HG03066 (cell line): ENCODE results near the gene PLB1.

ENCODE experiments used
- ATAC-seq: cut with Tn5 transposase; IDR thresholded peaks from one replicate; pipeline ENCODE4 v1.9.1; 2021; ENCODE audit warnings: low read depth; ENCODE audit not compliant: unreplicated experiment

Gene PLB1

DNA sequence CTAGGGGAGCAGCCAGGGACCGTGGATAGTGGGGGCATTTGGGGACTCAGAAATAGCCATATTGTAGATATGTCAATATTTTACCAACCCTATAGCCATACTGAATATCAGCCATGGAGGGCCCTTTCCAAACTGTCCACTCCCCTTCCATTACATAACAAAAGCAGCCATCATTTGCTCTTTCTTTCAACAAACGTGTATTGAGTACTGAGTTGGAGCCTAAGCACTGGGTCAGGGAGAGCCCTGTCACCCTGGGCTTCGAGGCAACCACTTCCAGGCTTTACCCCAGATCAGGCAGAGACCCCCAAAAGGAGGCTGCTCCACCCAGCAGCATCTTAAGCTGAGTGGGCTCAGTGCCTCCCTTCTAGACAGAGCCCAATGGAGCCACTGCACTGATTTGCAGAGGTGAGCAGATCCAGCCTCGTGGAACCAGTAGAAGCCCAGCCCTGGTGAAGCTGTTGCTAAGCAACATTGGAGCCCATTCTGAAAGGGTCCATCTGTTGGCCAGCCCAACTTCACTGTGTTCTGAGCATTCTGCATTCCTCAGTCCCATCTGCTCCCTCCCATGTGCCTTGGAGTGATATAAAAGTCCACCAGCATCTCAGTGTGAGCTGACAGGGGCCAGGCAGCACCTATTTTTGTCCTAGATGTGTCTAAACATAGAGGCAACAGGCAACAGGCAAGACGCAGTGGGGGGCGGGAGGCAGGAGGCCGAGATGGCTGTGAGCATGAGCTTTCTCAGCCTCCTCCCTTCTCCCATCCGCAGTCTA, 112.1 kb downstream of the PLB1 start:
- ATAC-seq = no peak

DNA sequence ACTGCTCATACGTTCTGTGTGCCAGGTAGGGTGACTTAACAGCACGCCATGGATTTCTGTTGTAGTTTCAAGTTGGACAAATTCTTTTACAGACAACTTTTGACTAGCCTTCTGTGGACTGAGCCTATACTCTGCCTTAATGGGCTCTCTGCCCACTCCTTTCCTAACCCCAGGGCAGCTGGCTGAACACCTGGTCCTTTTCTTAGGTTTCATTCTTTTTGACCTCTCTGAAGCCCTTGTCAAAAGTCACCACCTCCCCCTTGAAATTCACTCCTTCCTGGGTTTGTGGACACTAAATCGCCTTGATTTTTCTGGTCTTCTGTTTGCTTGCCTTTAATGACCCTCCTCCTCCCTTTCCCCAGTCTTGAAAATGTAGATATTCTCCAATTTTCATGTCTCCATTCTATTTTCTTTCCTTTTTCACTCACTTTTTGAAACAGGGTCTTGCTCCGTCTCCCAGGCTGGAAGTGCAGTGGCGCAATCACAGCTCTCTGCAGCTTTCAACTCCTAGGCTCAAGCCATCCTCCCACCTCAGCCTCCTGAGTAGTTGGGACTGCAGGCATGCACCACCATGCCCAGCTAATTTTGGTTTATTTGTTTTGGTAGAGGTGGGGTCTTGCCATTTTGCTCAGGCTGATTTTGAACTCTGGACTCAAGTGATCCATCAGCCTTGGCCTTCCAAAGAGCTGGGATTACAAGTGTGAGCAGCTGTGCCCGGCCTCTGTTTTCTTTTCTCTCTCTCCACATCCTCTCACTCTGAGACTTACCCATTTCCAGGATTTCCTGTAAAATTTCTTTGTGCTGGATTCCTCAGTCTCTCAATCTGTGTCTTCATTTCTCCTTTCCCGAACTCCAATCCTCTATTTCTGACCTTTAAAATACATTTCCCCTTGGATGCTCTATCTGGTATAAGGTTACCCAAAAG, 112.9 kb downstream of the PLB1 start:
- ATAC-seq = no peak

- ATAC-seq = no peak
These were observed 114.8 kb downstream of the PLB1 start for GRCh38 chr2:28610583-28611201.

GRCh38 chr2:28612131-28612812, 116.4 kb downstream of the PLB1 start:
- no peak for ATAC-seq

- ATAC-seq = no peak
These were observed 117.3 kb downstream of the PLB1 start for GRCh38 chr2:28613186-28613585.

GRCh38 chr2:28613633-28614501, 118.0 kb downstream of the PLB1 start:
- ATAC-seq = no peak

DNA sequence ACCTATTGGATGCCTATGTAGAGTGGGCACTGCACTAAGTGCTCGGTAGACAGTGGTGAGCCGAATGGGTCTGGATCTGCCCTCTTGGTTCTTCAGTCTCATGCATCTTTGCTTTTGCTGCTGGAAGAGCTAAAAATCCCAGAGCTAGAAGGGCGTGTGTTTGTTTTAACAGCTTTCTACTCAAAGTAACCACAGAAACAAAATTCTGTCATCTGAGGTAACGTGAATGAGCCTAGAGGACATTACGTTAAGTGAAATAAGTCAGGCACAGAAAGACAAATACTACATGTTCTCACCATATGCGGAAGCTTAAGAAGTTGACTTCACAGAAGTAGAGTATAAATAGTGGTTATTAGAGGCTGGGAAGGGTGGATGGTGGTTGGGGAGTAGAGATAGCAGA, 119.8 kb downstream of the PLB1 start:
- ATAC-seq = no peak

GRCh38 chr2:28616396-28616999, 120.6 kb downstream of the PLB1 start:
- ATAC-seq = no peak

- ATAC-seq = no peak
These were observed 121.8 kb downstream of the PLB1 start for GRCh38 chr2:28617502-28618184.

GRCh38 chr2:28618221-28619141, 122.6 kb downstream of the PLB1 start:
- ATAC-seq = no peak

DNA sequence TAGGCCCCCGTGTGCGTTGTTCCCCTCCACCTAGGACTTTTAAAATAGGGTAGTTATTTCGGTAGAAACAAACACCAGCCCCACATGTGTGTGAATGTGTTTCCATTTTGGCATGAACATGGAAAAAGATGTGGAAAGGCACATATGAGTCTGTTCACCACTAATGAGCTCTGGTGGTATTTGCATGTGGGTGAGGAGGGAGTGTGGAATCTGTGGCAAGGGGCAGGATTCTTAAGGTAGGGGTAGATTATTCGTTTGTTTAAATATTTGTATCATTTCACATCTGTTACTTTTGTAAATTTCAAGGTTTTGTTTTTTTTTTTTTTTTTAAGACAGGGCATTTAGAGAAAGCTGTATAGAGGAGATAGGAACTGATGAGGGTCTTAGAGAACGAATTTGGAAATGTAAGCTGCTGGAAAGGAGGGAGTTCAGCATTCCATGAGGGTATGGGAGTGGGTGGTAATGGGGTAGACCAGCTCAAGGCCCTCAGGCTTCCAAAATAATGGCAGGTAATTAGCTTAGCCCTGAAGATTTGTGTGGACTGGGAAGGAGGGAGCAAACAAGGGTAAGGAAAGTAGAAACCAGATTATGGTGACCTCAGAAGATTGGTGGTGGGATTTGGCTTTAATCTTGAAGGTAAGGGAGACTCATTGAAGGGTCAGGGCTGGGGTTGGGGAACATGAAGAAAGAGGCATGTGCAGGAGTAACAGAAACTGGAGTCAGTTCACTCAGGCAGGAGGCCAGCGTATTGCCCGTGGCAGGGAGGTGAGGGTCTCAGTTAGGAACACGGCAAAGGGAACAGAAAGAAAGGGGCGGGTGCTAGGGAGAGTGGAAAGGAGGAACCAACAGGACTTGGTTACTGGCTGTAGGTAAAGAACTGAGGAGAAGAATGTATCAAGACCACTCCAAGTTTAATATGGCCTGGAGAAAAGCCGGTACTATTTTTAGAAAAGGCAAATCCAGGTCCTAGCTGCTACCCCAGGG, 123.6 kb downstream of the PLB1 start:
- no peak for ATAC-seq

- no peak for ATAC-seq
These were observed 124.5 kb downstream of the PLB1 start for GRCh38 chr2:28620291-28620793.

DNA sequence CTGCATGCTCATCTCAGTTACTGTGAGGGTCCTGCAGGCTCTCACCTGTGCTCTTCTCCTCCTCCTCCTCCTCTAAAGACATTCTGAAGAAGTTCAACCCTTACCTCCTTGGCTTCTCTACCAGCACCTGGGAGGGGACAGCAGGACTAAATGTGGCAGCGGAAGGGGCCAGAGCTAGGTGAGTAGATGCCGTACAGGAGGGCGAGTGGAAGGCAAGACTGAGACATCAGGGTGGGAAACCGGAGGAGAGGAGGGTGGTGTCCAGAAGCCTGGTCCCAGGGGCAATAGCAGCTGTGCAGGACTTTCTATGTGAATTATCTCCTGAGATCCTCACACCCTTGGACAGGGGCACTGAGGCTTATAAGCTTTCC, 124.9 kb downstream of the PLB1 start:
- no peak for ATAC-seq

DNA sequence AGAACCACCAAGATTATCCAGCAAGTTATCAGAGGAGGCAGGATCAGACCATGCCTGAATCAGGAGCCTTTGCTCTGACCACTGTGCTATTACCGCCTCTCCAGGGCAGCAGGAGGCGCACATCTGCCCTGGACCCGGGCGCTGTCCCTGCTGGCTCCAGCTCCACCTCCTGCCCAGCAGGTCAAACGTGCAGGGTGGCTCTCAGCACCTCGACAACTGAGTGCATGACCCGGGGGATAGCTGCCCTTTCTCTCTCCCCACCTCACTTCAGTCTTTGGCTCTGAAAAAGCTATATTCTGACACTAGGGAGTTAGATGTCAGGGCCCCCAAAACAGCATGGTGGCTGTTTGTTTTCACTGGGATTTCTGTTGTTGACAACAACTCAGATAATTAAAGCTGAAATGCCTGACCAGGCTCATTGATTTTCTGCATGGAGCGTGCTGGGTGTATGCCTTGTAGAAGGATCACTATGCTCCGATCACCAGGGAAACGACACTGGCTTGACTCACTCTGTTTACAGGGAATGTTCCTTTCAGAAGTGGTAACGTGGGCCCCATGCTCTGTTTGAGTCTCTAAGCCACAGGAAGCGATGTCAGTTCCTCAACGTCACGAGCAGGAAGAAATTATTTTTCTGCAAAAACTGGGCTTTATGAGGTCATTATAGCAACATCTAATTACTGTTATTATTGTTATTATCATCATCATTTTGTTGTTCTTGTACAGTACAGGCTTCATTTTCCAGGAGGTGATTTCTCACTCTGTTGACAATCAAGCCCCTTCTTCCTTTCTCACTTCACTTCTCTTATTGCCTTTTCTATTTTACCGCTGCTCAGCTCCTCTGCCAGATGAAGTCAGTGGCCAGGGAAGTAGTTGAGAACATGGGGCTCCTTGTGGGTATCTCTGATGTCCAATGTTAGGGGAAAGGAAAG, 125.6 kb downstream of the PLB1 start:
- no peak for ATAC-seq

DNA sequence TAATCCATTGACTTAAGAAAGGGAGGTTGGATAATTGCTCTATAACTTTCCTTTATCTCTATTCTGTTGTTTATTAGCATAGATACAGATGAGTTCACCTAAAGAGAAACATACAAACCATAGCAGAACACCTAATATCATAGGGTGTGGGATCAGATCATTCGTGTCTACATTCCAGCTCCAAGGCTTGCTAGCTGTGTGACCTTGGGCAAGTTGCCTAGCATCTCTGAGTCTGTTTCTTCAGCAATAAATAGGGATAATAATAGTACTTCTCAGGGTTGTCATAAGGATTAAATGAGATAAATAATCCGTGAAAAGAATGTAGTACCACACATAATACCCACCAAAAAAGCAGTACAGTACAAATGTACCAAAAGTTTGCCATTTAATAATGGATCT, 126.2 kb downstream of the PLB1 start:
- ATAC-seq = no peak
